HG03025 (cell line): ENCODE measurements around the gene DENND1B.

Source experiments
- ATAC-seq: cut with Tn5 transposase; IDR thresholded peaks from one replicate; pipeline ENCODE4 v1.9.1; 2021; ENCODE audit warnings: mild to moderate bottlenecking, moderate library complexity; ENCODE audit not compliant: unreplicated experiment, low FRiP score

The DENND1B gene, protein sequence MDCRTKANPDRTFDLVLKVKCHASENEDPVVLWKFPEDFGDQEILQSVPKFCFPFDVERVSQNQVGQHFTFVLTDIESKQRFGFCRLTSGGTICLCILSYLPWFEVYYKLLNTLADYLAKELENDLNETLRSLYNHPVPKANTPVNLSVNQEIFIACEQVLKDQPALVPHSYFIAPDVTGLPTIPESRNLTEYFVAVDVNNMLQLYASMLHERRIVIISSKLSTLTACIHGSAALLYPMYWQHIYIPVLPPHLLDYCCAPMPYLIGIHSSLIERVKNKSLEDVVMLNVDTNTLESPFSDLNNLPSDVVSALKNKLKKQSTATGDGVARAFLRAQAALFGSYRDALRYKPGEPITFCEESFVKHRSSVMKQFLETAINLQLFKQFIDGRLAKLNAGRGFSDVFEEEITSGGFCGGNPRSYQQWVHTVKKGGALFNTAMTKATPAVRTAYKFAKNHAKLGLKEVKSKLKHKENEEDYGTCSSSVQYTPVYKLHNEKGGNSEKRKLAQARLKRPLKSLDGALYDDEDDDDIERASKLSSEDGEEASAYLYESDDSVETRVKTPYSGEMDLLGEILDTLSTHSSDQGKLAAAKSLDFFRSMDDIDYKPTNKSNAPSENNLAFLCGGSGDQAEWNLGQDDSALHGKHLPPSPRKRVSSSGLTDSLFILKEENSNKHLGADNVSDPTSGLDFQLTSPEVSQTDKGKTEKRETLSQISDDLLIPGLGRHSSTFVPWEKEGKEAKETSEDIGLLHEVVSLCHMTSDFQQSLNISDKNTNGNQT

DNA sequence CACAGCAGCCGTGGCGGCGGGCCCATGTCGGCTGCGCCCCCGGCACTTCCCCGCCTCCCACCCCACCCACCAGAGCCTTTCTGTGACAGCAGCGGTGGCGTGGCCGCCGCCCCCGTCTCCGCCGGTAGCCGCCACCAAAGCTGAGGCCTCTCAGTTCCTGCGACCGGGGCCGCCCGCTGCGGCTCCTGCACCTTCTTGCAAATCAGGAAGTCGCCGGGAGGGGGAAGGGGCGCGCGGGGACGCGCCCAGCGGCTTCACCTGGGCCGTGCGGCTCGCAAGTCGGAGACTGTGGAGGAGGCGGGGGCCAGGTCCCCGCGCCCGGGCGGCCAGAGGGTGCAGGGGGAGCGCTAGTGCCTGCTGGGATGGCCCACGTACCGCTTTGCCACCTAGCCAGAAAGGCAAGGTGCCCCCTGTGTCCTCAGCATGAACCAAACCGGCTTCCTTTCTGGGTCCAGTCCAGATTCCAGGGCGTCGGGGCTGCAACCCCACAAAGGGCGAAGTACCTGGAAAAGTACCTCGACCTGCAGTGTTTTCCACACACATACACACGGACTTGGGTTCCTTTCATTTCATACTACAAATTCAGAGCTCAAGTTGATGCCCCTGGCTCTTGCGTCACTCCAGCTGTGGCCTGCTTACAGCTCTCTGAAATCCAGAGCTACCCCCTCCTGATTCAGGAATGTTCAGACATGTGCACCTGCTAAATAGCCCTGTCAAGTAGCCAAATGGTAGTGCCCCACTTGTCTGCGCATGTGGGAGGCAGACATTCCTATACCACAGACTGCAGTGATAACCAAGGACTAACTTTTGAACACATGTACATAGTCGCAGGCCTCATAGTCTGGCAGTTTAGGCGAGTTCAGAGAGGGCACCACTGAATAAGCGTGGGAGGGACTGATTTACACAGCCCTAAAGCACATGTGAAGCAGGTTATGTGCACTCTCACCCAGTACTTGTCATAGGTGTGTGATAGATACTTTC, at the start of gene DENND1B:
TSS of gene DENND1B (minus strand) at position 199 of the 981 bp plus-strand sequence. CDS start 325 bp downstream, outside the sequence.
- ATAC-seq = peak; percentile 68

DNA sequence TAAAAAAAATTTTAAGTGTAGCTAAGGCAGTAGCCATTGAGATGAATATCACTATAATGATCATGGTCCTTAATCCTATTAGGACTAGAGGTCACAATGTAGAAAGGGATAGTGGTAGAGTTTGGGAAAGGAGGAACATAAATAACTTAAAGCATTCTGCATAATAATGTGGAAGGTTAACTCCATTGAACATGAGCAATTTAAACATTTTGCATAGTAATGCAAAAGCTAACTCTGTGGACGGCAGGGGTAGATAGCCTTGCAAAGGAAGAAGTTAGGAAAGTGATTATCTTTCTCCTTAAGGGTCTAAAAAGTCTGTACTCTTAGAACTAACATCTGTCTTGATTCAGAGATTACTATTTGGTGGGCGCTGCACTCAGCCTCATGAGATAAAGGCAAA, 39.0 kb upstream of the DENND1B start:
- no peak for ATAC-seq

DNA sequence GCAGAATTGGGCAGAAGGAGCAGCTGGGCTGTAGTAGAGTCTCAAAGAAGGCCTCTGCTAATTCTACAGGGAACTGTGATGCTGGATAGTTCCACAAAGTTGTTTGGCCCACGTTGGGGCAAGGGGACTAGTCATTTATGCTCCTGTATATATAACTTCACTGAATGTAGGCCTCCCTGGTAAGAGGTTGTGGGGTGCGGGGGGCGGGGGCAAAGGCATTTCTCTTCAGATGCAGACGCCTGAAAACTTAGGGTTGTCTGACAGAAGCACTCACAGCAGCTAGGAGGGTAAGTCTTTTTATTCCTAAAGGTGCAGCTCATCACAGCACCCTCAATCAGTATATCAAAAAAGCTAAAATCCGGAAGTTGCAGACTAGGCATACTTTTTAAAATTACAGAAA, 38.5 kb upstream of the DENND1B start:
- no peak for ATAC-seq

DNA sequence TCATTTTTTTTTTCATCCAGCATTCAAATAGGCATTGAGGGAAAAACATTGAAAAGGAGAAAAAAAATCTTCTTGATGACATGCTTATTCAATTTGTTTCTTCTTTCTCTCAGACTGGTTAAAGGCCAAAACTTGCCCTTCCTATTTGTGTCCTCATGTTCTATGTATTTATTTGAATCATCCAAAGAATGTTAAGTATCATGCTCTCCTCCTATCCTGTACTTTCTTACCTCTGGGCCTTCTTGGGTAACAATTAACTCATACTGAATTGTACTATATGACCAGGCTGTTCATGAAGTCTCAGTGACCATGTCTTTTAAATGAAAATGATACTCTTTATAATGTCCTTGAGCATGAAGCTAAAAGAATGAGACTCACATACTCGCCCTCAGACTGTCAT, 36.5 kb upstream of the DENND1B start:
- ATAC-seq = no peak

DNA sequence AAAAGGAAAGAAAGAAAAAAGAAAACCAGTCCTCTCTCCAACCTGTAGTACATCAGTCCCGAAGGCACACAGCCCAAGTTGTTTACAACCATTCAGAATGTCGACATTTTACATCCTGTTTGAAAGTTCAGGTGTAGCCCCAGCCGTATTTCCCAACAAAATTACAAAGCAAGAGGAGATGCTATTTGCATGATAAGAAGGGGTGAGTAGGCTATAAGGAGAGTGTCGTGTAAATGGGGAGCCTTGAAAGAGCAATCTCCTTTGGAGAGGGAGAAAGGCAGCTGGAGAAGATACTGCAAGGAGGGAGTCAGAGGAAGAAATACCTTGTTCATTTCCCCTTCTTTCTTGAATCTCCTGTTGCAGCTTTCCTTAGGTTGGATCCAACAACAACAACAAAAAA, 35.5 kb upstream of the DENND1B start:
- ATAC-seq = no peak

DNA sequence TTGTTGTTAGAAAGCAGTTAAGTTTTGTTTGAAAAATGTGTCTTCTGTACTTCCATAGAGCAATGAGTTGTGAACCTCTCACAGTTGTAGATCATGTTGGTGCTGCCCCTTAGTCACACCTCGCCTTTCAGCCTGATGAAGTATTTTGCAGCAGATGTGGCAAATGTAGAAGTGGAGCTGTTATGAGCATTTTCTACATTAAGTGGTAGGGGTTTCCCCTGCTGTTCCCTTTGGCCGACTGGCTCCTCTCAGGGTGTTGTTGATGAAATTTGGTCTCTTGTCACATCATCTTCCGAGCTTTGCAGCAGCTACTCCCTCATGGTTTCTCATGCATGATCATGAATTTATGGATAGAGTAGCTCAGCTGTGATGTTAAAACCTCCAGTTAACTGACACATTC, 33.6 kb upstream of the DENND1B start:
- ATAC-seq = no peak

DNA sequence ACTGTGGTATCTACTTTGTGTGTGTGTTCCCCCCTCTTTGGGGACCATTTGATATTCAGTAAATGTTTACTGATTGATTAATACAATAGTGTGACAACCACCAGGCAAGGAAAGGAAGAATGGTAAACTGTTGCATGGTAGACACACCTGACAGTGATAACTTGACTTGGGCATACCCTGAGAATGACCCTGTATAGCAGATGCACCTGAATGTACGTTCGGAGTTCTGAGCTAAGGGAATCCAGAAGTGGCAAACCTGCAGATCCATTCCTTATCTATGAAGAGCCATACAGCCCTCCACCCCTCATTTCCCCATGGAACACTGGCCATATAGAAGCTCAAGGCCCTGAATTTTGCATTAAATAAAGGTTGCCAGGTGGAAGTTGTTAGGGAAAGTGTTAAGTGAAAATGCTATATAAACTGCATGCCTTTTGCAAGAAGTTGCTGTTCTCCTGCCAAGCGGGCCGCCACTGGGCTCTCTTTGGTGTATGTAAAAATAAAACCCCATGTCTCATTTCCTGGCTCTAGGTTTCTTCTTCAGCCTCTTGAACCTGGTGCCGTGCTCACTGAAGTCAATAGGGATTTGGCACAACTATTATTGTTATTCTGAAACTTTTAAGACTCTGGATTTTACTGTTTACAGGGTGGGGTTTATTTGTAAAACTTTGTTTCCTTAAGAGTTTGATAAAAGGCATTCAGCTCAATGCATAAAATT, 32.6 kb upstream of the DENND1B start:
- no peak for ATAC-seq

DNA sequence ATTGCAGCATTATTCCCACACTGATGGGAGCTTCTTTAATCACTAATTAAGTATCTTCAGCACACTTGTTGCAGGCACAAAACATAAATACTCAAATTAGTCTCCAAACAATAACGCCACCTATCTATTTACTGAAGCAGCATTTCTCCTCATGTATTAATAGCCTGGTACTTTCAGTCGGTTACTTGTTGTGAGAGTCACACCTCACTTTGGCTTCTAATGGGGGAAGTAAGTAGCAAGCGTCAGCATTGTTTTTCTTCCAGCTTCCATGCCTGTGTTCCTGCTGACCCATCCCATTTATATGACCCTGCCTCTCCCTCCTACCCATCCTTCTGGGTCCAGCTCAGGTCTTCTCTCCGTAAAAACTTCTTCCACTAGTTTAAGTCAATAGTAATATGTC, 31.9 kb upstream of the DENND1B start:
- peak; percentile 77 for ATAC-seq

DNA sequence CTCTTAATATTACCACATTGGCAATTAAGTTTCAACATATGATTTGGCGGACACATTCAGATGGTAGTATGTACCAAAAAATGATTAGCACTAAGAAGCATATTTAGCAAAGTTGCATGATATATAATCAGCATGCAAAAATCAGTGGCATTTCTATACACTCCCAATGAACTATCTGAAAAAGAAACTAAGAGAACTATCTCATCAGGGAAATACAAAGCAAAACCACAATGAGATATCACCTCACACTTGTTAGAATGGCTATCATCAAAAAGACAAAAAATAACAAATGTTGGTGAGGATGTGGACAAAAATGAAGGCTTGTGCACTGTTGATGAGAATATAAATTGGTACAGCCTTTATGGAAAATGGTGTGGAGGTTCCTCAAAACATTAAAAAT, 31.4 kb upstream of the DENND1B start:
- no peak for ATAC-seq

DNA sequence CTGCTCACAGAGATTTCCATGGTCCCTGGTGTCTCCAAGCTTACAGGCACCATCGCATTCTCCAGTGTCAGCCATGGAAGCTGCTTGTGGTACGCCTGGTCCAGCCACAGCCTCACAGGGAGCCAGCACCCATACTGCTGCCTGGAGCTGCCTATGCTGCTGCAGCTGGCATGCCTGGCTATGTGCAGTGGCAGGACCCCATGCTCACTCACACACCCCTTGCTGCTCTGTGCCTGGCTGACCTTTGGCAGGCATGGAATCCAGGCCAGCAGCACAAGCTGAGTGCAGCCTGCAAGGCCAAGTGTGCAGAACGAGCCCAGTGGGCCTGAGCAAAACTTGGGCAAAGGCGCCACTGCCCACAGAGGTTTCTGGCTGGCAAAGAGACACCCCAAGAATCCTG, 26.4 kb upstream of the DENND1B start:
- ATAC-seq = no peak

DNA sequence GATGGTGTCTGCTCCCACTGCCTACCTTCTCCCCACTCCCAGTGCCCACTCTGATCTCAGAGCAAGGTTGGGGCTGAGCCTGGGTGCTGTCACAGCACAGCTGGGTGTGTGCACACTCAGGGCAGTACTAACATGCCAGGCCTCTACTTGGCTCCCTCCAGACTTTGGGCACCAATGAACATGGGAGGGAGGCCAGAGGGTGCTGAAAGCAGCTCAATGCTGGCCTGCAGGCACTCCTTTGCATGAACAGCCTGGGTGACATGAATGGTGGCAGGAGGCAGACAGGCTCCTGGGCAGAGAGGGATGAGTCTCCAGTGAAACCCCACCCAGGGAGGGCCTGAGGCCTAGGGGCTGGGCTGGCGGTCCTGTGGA, 25.8 kb upstream of the DENND1B start:
- no peak for ATAC-seq

DNA sequence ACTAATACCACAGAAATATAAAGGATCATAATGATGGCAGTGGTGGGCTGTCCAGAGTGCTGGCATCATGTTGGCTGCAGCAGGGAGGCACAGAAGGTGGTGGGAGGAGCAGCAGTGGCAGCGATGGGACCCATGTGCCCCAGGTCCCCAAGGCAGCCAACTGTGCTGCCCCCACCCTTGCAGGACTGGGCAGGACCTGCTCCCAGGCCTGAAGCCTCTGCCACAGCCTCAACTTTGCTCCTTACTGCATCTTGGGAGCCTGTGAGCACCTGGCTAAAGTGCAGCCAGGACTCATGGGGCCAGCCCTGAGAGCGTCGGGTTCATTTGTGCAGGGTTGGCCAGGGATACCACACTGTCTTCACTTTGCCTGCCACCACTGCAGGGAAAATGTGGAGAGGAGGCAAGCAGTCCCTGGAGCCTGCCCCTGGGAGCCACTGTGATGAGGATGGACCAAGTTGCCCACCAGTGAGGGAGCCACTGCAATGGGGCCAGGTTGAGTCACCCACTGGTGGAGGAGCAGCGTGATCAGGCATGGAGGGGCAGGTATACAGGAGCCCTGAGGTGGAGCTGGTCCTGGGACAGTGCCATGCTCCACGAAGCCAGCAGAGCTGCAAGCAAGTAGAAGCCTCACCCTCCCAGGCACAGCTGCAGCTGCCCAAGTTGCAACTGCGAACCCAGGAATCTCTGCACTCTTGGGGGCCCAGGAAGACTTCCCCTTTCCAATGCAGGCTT, 25.3 kb upstream of the DENND1B start:
- ATAC-seq = no peak

DNA sequence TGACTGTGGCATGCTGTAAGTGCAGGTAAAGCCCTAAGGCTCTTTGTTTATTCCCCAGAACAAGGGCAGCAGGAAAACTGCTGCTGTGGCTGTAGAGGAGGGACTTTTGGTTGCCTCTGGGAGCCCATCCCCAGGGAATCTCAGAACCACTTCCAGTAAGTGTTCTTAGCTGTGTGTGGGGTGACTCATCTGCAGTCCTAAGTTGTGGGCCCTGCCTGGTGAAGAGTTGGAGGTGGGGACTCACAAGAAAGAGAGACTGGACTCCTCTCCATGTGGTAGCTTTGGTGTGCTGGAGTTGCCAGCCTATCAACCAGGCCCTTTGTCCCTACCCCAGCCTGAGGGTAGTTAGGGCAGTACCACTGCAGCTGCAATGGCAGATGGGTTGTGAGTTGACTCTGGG, 24.0 kb upstream of the DENND1B start:
- no peak for ATAC-seq

DNA sequence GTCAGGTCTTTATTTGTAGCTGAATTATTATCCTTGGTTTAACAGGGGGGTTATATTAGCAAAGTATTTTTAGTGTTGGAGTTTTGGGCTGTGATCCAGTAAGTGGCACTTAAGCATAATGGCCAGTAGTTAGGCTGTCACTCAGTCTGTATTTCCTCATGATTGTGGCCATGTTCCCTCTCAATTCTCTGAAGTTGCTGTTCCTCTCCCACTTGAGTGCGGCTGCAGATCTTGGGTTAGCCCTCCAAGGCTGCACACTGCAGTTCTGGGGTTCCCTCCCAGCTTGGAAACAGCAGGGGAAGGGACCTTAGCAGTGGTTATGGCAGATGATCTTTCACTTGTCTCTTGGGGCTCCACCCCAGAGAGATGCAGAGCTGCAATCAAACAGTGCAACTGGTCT, 23.2 kb upstream of the DENND1B start:
- no peak for ATAC-seq

DNA sequence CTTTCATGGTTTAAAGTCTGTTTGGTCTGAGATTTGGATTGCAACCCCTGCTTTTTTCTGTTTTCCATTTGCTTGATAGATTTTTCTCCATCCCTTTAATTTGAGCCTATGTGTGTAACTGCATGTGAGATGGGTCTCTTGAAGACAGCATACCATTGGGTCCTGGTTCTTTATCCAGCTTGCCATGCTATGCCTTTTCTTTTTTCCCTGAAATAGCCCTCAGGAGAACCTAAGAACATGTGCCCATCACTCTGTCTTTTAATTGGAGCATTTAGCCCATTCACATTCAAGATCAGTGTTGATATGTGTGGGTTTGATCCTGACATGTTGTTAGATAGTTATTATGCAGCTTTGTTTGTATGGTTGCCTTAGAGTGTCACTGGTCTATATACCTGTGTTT, 21.7 kb upstream of the DENND1B start:
- ATAC-seq = no peak

DNA sequence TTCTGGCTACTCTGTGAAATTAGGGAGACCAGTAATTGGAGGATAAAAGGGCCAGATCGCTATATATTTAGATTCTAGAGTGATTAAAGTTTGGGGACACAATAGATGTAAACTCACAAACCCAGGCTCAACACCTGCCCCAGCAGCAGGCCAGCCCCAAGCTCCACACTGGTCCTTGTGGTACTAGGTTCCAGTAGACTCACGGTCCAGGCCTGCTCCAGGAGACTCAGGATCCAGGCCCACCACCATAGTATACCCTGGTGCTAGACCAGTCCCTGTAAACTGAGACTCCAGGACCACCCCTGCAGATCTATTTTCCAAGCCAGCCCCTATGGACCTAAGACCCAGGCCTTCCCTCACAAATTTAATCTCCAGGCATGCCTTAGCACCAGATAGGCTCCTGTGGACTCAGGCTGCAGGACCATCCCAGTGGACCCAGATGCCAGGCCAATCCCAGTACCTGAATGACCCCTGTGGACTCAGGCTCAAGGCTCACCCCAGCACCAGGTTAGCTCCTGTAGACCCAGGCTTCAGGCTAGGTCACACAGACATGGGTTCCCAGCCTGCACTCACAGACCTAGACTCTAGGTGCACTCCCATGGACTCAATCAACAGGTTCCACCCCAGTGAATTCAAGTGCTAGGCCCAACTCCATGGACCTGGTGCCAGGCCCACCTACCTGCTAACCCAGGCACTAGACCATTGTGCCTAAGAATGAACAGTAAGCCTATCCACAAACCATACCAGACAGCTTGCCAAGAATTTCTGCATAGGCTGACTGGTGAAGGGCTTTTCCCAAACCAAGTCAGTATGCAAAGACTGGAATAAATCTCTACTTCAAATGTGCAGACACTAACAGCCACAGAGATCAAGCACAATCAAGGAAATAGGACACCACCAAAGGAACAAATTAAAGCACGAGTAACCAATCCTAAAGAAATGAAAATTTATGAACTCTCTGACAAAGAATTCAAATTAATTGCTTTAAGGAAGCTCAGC, 13.8 kb upstream of the DENND1B start:
- ATAC-seq = no peak

DNA sequence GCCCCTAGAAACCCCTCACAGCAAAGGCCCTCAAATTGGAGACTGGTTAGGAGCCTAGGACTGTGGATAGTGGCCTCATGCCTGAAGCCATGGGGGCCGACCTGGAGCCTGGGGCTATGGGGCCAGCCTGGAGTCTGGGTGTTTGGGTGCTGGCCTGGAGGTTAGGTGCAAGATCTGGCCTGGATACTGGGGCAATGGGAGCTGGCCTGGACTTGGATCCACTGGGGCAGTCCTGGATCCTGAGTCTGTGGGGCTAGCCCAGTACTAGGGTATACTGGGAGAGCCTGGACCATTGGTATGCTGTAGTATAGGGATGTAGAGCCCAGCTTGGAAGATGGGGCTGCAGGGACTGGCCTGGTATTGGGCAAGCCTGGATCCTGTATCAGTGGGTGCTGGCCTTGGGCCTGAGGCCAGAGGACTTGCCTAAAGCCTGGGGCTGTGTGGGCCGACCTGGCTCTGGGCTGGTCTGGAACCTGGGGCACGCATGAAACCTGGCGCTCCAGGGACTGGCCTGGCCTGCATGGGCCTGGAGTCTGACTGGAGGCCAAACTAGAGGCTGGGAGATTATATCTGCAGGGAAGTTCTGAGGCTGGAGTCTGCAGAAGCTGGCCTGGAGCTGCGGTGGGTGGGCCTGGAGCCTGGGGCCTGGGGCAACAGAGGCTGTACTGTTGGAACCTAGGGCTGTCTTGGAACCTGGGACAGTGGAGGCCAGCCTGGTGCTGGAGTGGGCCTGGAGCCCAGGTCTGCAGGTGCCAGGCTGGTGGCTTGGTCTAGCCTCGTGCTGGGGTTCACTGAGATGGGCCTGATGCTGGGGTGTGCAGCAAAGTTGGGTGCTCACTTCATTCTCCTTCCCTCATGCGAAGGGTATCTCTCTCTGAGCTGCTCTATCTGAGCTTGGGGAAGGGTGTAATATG, 12.6 kb upstream of the DENND1B start:
- ATAC-seq = no peak
